MCF 10A (cell line): Measurements from ENCODE around the gene NECAP2. TPM values are rescaled to one million over a fixed set of nuclear protein-coding genes. Genes with fewer than 3 reads are reported as not detected.

Experiments
- BruUV-seq: library from RNA; stranded (reverse); fragments of 400-500 nt; replicated peaks from 2 replicates; lab custom pipeline; 2021; lab: Mats Ljungman, UMichigan
- CTCF ChIA-PET: fragments of 300-600 bp; sonication (Branson Sonifier 250); formaldehyde crosslinking; extraction: SDS; loops from one replicate; lab custom pipeline; 2021; ENCODE audit warnings: antibody characterized with exemption, inconsistent platforms; lab: Yijun Ruan, JAX
- POLR2A ChIA-PET: fragments of 300-600, 350-650 bp; sonication (Branson Sonifier 250); formaldehyde crosslinking; extraction: SDS; loops from one replicate; lab custom pipeline; 2020; ENCODE audit warnings: antibody characterized with exemption, inconsistent platforms; lab: Yijun Ruan, JAX
- DNase-seq: peaks from one replicate; pipeline ENCODE4 v3.0.0-alpha.2; 2018; ENCODE audit not compliant: unreplicated experiment
- H3K27ac Mint-ChIP-seq: one replicate; pipeline ENCODE4 v1.8.0; 2022; ENCODE audit warnings: mild to moderate bottlenecking, low read depth, mixed read lengths; ENCODE audit not compliant: unreplicated experiment
- H3K27me3 Mint-ChIP-seq: one replicate; pipeline ENCODE4 v1.8.0; 2022; ENCODE audit warnings: mixed read lengths; ENCODE audit not compliant: insufficient read depth, unreplicated experiment
- H3K36me3 Mint-ChIP-seq: one replicate; pipeline ENCODE4 v1.8.0; 2022; ENCODE audit warnings: mild to moderate bottlenecking, moderate library complexity, mixed read lengths; ENCODE audit not compliant: insufficient read depth, unreplicated experiment
- H3K4me1 Mint-ChIP-seq: one replicate; pipeline ENCODE4 v1.8.0; 2022; ENCODE audit warnings: mixed read lengths; ENCODE audit not compliant: insufficient read depth, unreplicated experiment
- H3K4me3 Mint-ChIP-seq: one replicate; pipeline ENCODE4 v1.8.0; 2022; ENCODE audit warnings: mild to moderate bottlenecking, moderate library complexity, mixed read lengths; ENCODE audit not compliant: unreplicated experiment
- H3K9me3 Mint-ChIP-seq: one replicate; pipeline ENCODE4 v1.8.0; 2022; ENCODE audit warnings: mixed read lengths; ENCODE audit not compliant: unreplicated experiment
- intact Hi-C: fragments of 100-400 bp; cut with micrococcal nuclease; formaldehyde crosslinking; loops from 2 replicates; pipeline ENCODE4 v1.14.1; 2022
- total RNA-seq: library from RNA; stranded (reverse); gene quantifications from 2 replicates; pipeline ENCODE4 v1.2.3, GENCODE V29; 2022
- TF ChIP-seq, protein P1 (sequence below): fragments of 200-600 bp; IDR thresholded peaks from one replicate; pipeline ENCODE4 v1.8.0; 2022; ENCODE audit warnings: antibody characterized with exemption, mild to moderate bottlenecking; ENCODE audit not compliant: unreplicated experiment

The NECAP2 gene
- total RNA-seq, 1 experiment from 2014 or later, result 34.1 TPM

DNA sequence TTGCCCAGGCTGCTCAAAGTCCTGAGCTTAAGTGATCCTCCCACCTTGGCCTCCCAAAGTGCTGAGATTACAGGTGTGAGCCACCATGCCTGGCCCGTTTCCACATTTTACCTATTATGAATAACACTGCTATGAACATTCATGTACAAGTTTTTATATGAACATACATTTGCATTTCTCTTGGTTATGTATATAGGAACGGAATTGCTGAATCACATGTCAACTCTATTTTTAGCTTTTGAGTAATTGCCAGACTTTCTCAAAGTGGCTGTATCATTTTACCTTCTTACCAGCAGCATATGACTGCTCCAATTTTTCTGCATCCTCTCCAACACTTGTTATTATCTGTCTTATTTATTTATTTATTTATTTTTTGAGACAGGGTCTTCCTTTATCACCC lies 6.0 kb upstream of the NECAP2 start:
- intact Hi-C loops, result no loop called here
- Mint-ChIP-seq H3K36me3 (no peaks in the 10 kb centered on the region), H3K27me3 (no peaks in the 10 kb centered on the region), H3K4me3 (no peak overlapping the region), H3K4me1 (peaks cover 6% of the 10 kb centered on the region), H3K9me3 (no peaks in the 10 kb centered on the region), H3K27ac (no peak overlapping the region)
- TF ChIP-seq, protein P1, sequence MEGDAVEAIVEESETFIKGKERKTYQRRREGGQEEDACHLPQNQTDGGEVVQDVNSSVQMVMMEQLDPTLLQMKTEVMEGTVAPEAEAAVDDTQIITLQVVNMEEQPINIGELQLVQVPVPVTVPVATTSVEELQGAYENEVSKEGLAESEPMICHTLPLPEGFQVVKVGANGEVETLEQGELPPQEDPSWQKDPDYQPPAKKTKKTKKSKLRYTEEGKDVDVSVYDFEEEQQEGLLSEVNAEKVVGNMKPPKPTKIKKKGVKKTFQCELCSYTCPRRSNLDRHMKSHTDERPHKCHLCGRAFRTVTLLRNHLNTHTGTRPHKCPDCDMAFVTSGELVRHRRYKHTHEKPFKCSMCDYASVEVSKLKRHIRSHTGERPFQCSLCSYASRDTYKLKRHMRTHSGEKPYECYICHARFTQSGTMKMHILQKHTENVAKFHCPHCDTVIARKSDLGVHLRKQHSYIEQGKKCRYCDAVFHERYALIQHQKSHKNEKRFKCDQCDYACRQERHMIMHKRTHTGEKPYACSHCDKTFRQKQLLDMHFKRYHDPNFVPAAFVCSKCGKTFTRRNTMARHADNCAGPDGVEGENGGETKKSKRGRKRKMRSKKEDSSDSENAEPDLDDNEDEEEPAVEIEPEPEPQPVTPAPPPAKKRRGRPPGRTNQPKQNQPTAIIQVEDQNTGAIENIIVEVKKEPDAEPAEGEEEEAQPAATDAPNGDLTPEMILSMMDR, result no peak
- CTCF ChIA-PET, result interaction anchor here (0.9 to 1.0 kb wide), 2 partner anchors 17 to 71 kb away, joined by 3 to 4 read pairs; no protein-coding TSS in a partner anchor
- POLR2A ChIA-PET, result interaction anchor here (0.8 kb wide), 1 partner anchor 8 kb away, joined by 3 read pairs; no protein-coding TSS in a partner anchor
- DNase-seq, result no peak
- no TSS peak for BruUV-seq

DNA sequence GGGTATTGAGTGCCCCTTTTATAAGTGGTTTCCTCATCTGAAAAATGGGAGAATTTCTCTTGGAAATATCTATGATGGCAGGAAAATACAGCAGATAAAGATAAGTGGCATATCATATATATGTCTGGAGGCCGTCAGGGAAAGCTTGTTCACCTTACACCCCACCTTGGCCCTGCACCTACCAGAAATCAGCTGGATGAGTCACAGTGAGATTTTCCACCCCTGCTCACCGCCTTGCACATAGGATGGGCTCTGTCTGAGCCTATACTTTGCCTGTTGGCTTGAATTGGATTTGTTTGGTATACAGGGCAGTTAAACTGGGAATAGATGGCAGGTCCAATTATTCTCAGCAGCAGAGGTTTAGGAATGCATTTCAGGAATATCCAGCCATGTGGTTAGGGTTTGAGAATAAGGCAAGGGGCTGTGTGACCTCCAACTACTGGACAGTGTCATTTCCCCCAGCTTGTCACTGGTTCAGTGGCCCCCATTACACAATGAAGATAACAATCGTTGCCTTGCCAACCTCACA lies 3.5 kb upstream of the NECAP2 start, which contains the start of gene SPATA21:
TSS of gene SPATA21 (minus strand) at position 479 of the 529 bp plus-strand sequence. CDS start 6,053 bp downstream, outside the sequence.
- no TSS peak for BruUV-seq
- POLR2A ChIA-PET, result interaction anchor here (1.5 kb wide), 1 partner anchor 70 kb away, joined by 4 read pairs; no protein-coding TSS in a partner anchor
- Mint-ChIP-seq H3K27ac (no peak within 1 kb of the TSS), H3K4me3 (no peak within 1 kb of the TSS), H3K4me1 (peaks cover 11% of the 10 kb centered on the region), H3K36me3 (no peaks in the 10 kb centered on the region), H3K9me3 (no peaks in the 10 kb centered on the region), H3K27me3 (no peaks in the 10 kb centered on the region)
- CTCF ChIA-PET, result interaction anchor here (0.6 kb wide), 1 partner anchor 181 kb away, joined by 3 read pairs; no protein-coding TSS in a partner anchor
- intact Hi-C loops, result no loop called here
- TF ChIP-seq, protein P1, result no peak
- DNase-seq, result no peak

DNA sequence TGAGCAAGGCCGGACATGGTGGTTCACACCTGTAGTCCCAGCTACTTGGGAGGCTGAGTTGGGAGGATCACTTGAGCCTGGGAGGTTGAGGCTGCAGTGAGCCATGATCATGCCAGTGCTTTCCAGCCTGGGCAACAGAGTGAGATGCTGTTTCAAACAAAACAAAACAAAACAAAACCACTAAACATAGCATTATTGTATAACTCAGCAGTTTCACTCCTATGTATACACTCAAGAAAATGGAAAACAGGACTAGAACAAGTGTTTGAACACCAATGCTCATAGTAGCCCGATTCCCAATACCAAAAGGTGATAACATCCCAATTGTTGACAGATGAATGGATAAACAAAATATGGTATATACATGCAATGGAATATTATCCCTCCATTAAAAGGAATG lies 2.0 kb upstream of the NECAP2 start:
- H3K4me3 Mint-ChIP-seq, result no peak overlapping the region
- H3K27me3 Mint-ChIP-seq, result no peaks in the 10 kb centered on the region
- ChIA-PET POLR2A (no interaction called here), CTCF (no interaction called here)
- H3K36me3 Mint-ChIP-seq, result peaks cover 5% of the 10 kb centered on the region
- intact Hi-C loops, result no loop called here
- peaks cover 11% of the 10 kb centered on the region for H3K4me1 Mint-ChIP-seq
- TF ChIP-seq, protein P1, result no peak
- no peak for DNase-seq
- no TSS peak for BruUV-seq
- no peak overlapping the region for H3K27ac Mint-ChIP-seq
- H3K9me3 Mint-ChIP-seq, result no peaks in the 10 kb centered on the region

DNA sequence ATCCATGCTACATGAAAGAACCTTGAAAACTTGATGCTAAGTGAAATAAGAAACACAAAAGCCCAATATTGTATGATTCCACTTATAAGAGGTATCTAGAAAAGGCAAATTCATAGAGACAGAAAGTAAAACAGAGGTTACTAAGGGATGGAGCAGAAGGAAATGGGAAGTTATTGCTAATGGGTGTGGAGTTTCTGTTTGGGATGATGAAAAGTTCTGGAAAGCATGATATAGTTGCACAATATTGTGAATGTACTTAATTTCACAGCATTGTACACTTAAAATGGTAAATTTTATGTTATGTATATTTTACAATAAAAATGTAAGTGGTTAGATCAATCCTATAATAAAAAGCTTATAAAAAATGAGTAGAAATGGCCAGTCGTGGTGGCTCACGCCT lies 1.6 kb upstream of the NECAP2 start:
- peaks cover 11% of the 10 kb centered on the region for H3K4me1 Mint-ChIP-seq
- intact Hi-C loops, result no loop called here
- H3K36me3 Mint-ChIP-seq, result peaks cover 9% of the 10 kb centered on the region
- ChIA-PET POLR2A (interaction anchor here (2.3 kb wide), 1 partner anchor 71 kb away, joined by 14 read pairs; the partner anchor contains the start of gene SZRD1), CTCF (interaction anchor here (0.7 kb wide), 1 partner anchor 59 kb away, joined by 3 read pairs; no protein-coding TSS in a partner anchor)
- H3K9me3 Mint-ChIP-seq, result no peaks in the 10 kb centered on the region
- H3K4me3 Mint-ChIP-seq, result no peak overlapping the region
- no peak for DNase-seq
- H3K27ac Mint-ChIP-seq, result no peak overlapping the region
- no TSS peak for BruUV-seq
- TF ChIP-seq, protein P1, result no peak
- no peaks in the 10 kb centered on the region for H3K27me3 Mint-ChIP-seq
